HCT116 (cell line): ENCODE data around the gene PRKN. TPM values are rescaled to one million over a fixed set of nuclear protein-coding genes. Genes with fewer than 3 reads are reported as not detected.

Experiments used
- ATAC-seq: fragments of 200-7000 bp; cut with Tn5 transposase; 2 replicates; pipeline ENCODE4 v1.9.1; 2020; ENCODE audit warnings: mild to moderate bottlenecking, moderate library complexity
- BruUV-seq: library from RNA; stranded (reverse); fragments of 400-500 nt; replicated peaks from 2 replicates; lab custom pipeline; 2021; lab: Mats Ljungman, UMichigan
- CTCF ChIA-PET: fragments of 300-600 bp; sonication (Branson Sonifier 250); formaldehyde crosslinking; loops from one replicate; lab custom pipeline; 2021; ENCODE audit warnings: antibody characterized with exemption; lab: Charles Lee
- POLR2A ChIA-PET: fragments of 300-600, 350-600 bp; sonication (Branson Sonifier 250); formaldehyde crosslinking; loops from one replicate; lab custom pipeline; 2021; ENCODE audit warnings: antibody characterized with exemption; lab: Charles Lee
- RAD21 ChIA-PET, 2 experiments: fragments of 300-600 bp; sonication (Branson Sonifier 250); formaldehyde crosslinking; loops; one replicate each; lab custom pipeline; 2023; ENCODE audit warnings: low total read pairs in 2 of 2; ENCODE audit not compliant: uncharacterized antibody in 2 of 2, unreplicated experiment in 2 of 2, low non-redundant PET in 1 of 2; lab: Charles Lee
- DNase-seq: peaks from one replicate; pipeline ENCODE4 v3.0.0-alpha.2; 2010; ENCODE audit warnings: low read depth, low spot score
- H2AFZ ChIP-seq: fragments of 200-600 bp; shearing (Covaris generic), sonication (generic); 2 replicates; pipeline ENCODE4 v1.6.1; 2017; ENCODE audit warnings: low read depth, mixed run types, mixed read lengths, antibody characterized with exemption, low read length; ENCODE audit not compliant: poor library complexity, severe bottlenecking
- H3K27ac ChIP-seq: 2 replicates; pipeline ENCODE4 v1.5.1; 2012; ENCODE audit warnings: low read depth, low read length
- H3K27me3 ChIP-seq: fragments of 200-600 bp; sonication (generic); 2 replicates; pipeline ENCODE4 v1.6.1; 2016; ENCODE audit warnings: mixed run types, low read length, mixed read lengths; ENCODE audit not compliant: insufficient read depth
- H3K36me3 ChIP-seq, 2 experiments: fragments of 200-500 bp in 1 of 2; fragments of 200-600 bp in 1 of 2; sonication (Bioruptor generic) in 1 of 2; sonication (generic) in 1 of 2; 2 replicates each; pipeline versions ENCODE4 v1.5.1 to v1.6.1; 2014 to 2016; ENCODE audit warnings: low read length in 2 of 2, inconsistent platforms in 1 of 2, mixed read lengths in 1 of 2, mixed run types in 1 of 2; ENCODE audit not compliant: insufficient read depth in 2 of 2, control insufficient read depth in 1 of 2
- H3K4me1 ChIP-seq, 2 experiments: fragments of 200-600 bp in 1 of 2; sonication (generic) in 1 of 2; 2 replicates each; pipeline versions ENCODE4 v1.5.1 to v1.6.1; 2012 to 2017; ENCODE audit warnings: low read length in 2 of 2, inconsistent platforms in 1 of 2, mild to moderate bottlenecking in 1 of 2, mixed read lengths in 1 of 2, mixed run types in 1 of 2, moderate library complexity in 1 of 2; ENCODE audit not compliant: insufficient read depth in 2 of 2, control insufficient read depth in 1 of 2
- H3K4me2 ChIP-seq: fragments of 200-600 bp; sonication (generic); 2 replicates; pipeline ENCODE4 v1.6.1; 2017; ENCODE audit warnings: mixed run types, low read length, mixed read lengths
- H3K4me3 ChIP-seq, 2 experiments: fragments of 200-600 bp in 1 of 2; sonication (generic) in 1 of 2; replicated peaks in 1 of 2; 2 replicates each; pipeline ENCODE4 v1.5.1; 2011 to 2016; ENCODE audit warnings: low read length in 2 of 2, control low read depth in 1 of 2, low read depth in 1 of 2, mild to moderate bottlenecking in 1 of 2, mixed read lengths in 1 of 2, mixed run types in 1 of 2
- H3K79me2 ChIP-seq: fragments of 200-600 bp; sonication (generic); 2 replicates; pipeline ENCODE4 v1.6.1; 2017; ENCODE audit warnings: mild to moderate bottlenecking, mixed run types, low read length, moderate library complexity, mixed read lengths; ENCODE audit not compliant: insufficient read depth
- H3K9ac ChIP-seq: fragments of 200-600 bp; sonication (generic); 2 replicates; pipeline ENCODE4 v1.6.1; 2016; ENCODE audit warnings: low read length, mixed read lengths
- H3K9me2 ChIP-seq: fragments of 200-600 bp; sonication (generic), shearing (Covaris generic); 2 replicates; pipeline ENCODE4 v1.6.1; 2017; ENCODE audit warnings: mixed run types, mild to moderate bottlenecking, moderate library complexity; ENCODE audit not compliant: insufficient read depth
- H3K9me3 ChIP-seq, 2 experiments: fragments of 200-500 bp in 1 of 2; fragments of 200-600 bp in 1 of 2; sonication (Bioruptor generic) in 1 of 2; sonication (generic) in 1 of 2; 2 replicates each; pipeline ENCODE4 v1.6.1; 2014 to 2017; ENCODE audit warnings: low read length in 2 of 2, mixed read lengths in 2 of 2, inconsistent platforms in 1 of 2, low read depth in 1 of 2, mild to moderate bottlenecking in 1 of 2, mixed run types in 1 of 2, moderate library complexity in 1 of 2; ENCODE audit not compliant: control insufficient read depth in 1 of 2, insufficient read depth in 1 of 2
- H4K20me1 ChIP-seq: fragments of 200-600 bp; sonication (generic), shearing (Covaris generic); 2 replicates; pipeline ENCODE4 v1.6.1; 2017; ENCODE audit warnings: mixed run types, mild to moderate bottlenecking, moderate library complexity; ENCODE audit not compliant: insufficient read depth
- CBX3 ChIP-seq: IDR thresholded peaks from 2 replicates; pipeline ENCODE4 v1.6.1; 2012; ENCODE audit warnings: low read depth
- CEBPB ChIP-seq: IDR thresholded peaks from 2 replicates; pipeline ENCODE4 v1.6.1; 2012; ENCODE audit warnings: low read depth
- ELF1 ChIP-seq: IDR thresholded peaks from 2 replicates; pipeline ENCODE4 v1.6.1; 2012; ENCODE audit warnings: low read depth, borderline replicate concordance
- EZH2 ChIP-seq: fragments of 200-600 bp; sonication (generic); IDR thresholded peaks from 2 replicates; pipeline ENCODE4 v1.6.1; 2017; ENCODE audit warnings: antibody characterized with exemption, mixed run types
- MAX ChIP-seq: IDR thresholded peaks from 2 replicates; pipeline ENCODE4 v1.6.1; 2012
- POLR2A ChIP-seq: IDR thresholded peaks from 2 replicates; pipeline ENCODE4 v1.7.0; 2011; ENCODE audit warnings: borderline replicate concordance; ENCODE audit not compliant: insufficient read depth, insufficient read length; ENCODE audit errors: extremely low read depth
- POLR2AphosphoS5 ChIP-seq: IDR thresholded peaks from 2 replicates; pipeline ENCODE4 v1.6.1; 2011; ENCODE audit warnings: mild to moderate bottlenecking, low read depth, low read length, moderate library complexity
- SRF ChIP-seq: IDR thresholded peaks from 2 replicates; pipeline ENCODE4 v1.6.1; 2012; ENCODE audit warnings: low read depth
- TCF7L2 ChIP-seq: IDR thresholded peaks from 2 replicates; pipeline ENCODE4 v1.7.0; 2011; ENCODE audit warnings: borderline replicate concordance, inconsistent platforms; ENCODE audit not compliant: insufficient read depth, insufficient read length; ENCODE audit errors: extremely low read depth
- YY1 ChIP-seq: IDR thresholded peaks from 2 replicates; pipeline ENCODE4 v1.6.1; 2011; ENCODE audit warnings: low read length, low read depth, moderate library complexity, mild to moderate bottlenecking; ENCODE audit not compliant: insufficient replicate concordance; ENCODE audit errors: extremely low read depth
- ZFX ChIP-seq: fragments of 450-650 bp; IDR thresholded peaks from 2 replicates; pipeline ENCODE4 v1.6.1; 2017
- intact Hi-C: fragments of 100-400 bp; cut with micrococcal nuclease; formaldehyde crosslinking; loops from 2 replicates; pipeline ENCODE4 v1.10.0; 2022
- total RNA-seq: library from RNA; stranded (reverse); gene quantifications from one replicate; pipeline ENCODE4 v1.2.1, GENCODE V29; 2021; ENCODE audit not compliant: unreplicated experiment
- TF ChIP-seq, protein P1 (sequence below), 3 experiments: fragments of 200-600 bp in 1 of 3; sonication (generic) in 1 of 3; IDR thresholded peaks in 2 of 3; conservative IDR thresholded peaks in 1 of 3; 2 replicates each; pipeline ENCODE4 v1.5.1; 2012 to 2017; ENCODE audit warnings: low read depth in 2 of 3, low read length in 2 of 3, antibody characterized with exemption in 1 of 3, borderline replicate concordance in 1 of 3, control low read depth in 1 of 3, mild to moderate bottlenecking in 1 of 3, mixed read lengths in 1 of 3, mixed run types in 1 of 3, moderate library complexity in 1 of 3; ENCODE audit not compliant: insufficient read depth in 1 of 3

The PRKN gene
- total RNA-seq, 1 experiment from 2014 or later, result 2.6 TPM

- TF ChIP-seq POLR2AphosphoS5 (no peak), ZFX (no peak), EZH2 (no peak), CBX3 (no peak), ELF1 (no peak), MAX (no peak), YY1 (no peak)
These were observed 1118.8 kb downstream of the PRKN start (continued) for GRCh38 chr6:161608771-161609170.

- H3K36me3 ChIP-seq, result no peaks in the 10 kb centered on the region
- H4K20me1 ChIP-seq, result no peaks in the 10 kb centered on the region
- H3K4me1 ChIP-seq, result no peaks in the 10 kb centered on the region
- ChIA-PET POLR2A (no interaction called here), RAD21 (no interaction called here), CTCF (no interaction called here)
- no peak overlapping the region for H3K27ac ChIP-seq
- no peaks in the 10 kb centered on the region for H3K9me2 ChIP-seq
- no peak overlapping the region for H3K4me3 ChIP-seq
- H3K9ac ChIP-seq, result no peak overlapping the region
- no peaks in the 10 kb centered on the region for H3K27me3 ChIP-seq
- ATAC-seq (peak; percentile 47; the same call in 1 of the 2 replicates), DNase-seq (no peak)
- intact Hi-C loops, result no loop called here
- no peaks in the 10 kb centered on the region for H3K9me3 ChIP-seq
- no TSS peak for BruUV-seq
- no peaks in the 10 kb centered on the region for H3K79me2 ChIP-seq
- H2AFZ ChIP-seq, result no peak overlapping the region
- no peak overlapping the region for H3K4me2 ChIP-seq
- TF ChIP-seq POLR2A, result no peak
- no peak for TF ChIP-seq TCF7L2
- no peak for TF ChIP-seq YY1
- no peak for TF ChIP-seq SRF
- TF ChIP-seq, protein P1, sequence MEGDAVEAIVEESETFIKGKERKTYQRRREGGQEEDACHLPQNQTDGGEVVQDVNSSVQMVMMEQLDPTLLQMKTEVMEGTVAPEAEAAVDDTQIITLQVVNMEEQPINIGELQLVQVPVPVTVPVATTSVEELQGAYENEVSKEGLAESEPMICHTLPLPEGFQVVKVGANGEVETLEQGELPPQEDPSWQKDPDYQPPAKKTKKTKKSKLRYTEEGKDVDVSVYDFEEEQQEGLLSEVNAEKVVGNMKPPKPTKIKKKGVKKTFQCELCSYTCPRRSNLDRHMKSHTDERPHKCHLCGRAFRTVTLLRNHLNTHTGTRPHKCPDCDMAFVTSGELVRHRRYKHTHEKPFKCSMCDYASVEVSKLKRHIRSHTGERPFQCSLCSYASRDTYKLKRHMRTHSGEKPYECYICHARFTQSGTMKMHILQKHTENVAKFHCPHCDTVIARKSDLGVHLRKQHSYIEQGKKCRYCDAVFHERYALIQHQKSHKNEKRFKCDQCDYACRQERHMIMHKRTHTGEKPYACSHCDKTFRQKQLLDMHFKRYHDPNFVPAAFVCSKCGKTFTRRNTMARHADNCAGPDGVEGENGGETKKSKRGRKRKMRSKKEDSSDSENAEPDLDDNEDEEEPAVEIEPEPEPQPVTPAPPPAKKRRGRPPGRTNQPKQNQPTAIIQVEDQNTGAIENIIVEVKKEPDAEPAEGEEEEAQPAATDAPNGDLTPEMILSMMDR (IDR thresholded peaks at IDR 0.05 in 2 of 3, conservative IDR thresholded peaks at IDR 0.05 in 1 of 3; ENCODE audit: borderline replicate concordance in 1 of 3, insufficient read depth in 1 of 3, low read depth in 2 of 3, low read length in 2 of 3), result peak in 2 of 3 experiments; percentile 5 to 19; a peak in 1 of 6 replicates
- no peak for TF ChIP-seq CEBPB
These were observed 1119.8 kb downstream of the PRKN start for GRCh38 chr6:161607696-161608297.
